ENCODE results near the gene LIPT1. TPM values are rescaled to one million over a fixed set of nuclear protein-coding genes. Genes with fewer than 3 reads are reported as not detected.
"Not testable (repeated sequence)": the region's sequence is repeated elsewhere in the genome, so short reads cannot be mapped to it uniquely, and the experiment has no call there.

The LIPT1 gene
- total RNA-seq (2014; rRNA removed; shearing (Covaris generic)): 6.1 and 7.7 TPM in 2 replicates

DNA sequence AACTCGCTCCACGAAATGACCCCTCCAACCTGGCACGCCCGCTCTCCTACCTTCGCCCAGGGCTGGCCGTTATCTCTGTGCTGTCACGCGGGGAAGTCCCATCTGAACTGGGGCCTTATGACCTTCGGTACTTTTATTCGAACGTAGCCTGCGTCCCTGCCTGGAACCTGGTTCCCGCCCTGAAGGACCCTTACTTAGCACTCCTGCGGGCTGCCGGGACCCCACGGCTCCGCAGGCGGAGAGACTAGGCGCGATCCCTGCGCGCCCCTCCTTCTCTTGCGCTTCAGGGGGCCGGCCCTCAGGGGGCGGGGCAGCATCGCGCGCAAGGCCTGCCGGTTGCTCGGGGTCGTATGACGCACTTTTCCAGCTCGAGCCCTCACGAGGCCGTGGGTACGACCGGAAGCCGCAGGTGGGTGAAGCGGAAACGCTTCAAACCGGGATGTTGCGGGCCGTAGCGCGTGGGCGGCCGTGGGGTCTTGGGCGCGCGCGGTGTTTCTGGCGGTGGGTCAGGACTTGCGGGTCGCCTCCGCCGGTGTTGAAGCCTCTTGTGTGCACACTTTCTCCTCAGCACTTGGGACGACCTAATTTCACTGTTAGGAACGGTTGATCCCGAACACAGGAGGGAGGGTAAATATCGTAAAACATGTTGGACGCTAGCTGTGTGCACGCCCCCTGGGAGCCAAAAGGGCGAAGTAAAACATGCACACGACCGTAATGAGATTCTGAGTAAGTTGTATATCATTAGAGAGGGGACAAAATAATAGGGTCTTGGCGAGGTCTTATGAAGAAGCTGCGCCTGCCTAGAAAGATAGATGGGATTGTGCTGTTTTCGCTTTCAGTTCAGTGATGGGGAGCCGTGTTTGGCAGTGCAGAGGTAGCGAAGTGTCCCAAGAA, at the start of gene LIPT1, which contains the start of gene TSGA10:
LIPT1 (plus strand) TSS at position 325 of the 894 bp plus-strand sequence. CDS start 6,991 bp downstream, outside the sequence.
TSGA10 (minus strand) TSS at position 300 of the 894 bp plus-strand sequence. CDS start 45,503 bp downstream, outside the sequence.
- in situ Hi-C loops (cut with HindIII; ENCODE audit: low sequenced_read_pairs): no loop called here
- peak; percentile 90 for DNase-seq (ENCODE audit: low spot score)

GRCh38 chr2:99106913-99107312, 47.9 kb upstream of the LIPT1 start:
- in situ Hi-C loops (cut with HindIII; ENCODE audit: low sequenced_read_pairs): no loop called here
- no peak for DNase-seq (ENCODE audit: low spot score)

- in situ Hi-C loops (cut with HindIII; ENCODE audit: low sequenced_read_pairs): no loop called here
- no peak for DNase-seq (ENCODE audit: low spot score)
Measured at GRCh38 chr2:99111236-99111635, 43.5 kb upstream of the LIPT1 start.

DNA sequence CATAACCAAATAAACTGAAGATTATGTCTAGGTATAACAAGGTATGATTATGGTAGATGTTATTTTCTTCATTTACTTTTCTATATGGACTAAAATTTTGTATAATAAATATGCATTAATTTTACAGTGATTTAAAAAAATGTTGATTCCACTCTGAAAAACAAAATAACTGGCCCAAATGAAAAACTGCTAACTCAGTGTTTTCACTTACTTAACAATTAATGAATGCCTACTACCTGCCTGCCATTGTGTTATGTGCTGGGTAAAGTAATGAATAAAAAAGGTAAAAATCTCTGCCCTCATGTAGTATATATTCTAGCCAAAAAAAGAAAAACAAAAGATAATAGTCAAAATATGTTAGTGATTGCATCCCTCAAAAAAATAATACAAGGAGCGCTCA, 42.8 kb upstream of the LIPT1 start:
- no peak for DNase-seq (ENCODE audit: low spot score)
- in situ Hi-C loops (cut with HindIII; ENCODE audit: low sequenced_read_pairs): no loop called here

- no peak for DNase-seq (ENCODE audit: low spot score)
- in situ Hi-C loops (cut with HindIII; ENCODE audit: low sequenced_read_pairs): no loop called here
Measured at GRCh38 chr2:99112617-99113016, 42.1 kb upstream of the LIPT1 start.

- no peak for DNase-seq (ENCODE audit: low spot score)
- in situ Hi-C loops (cut with HindIII; ENCODE audit: low sequenced_read_pairs): no loop called here
Measured at GRCh38 chr2:99127981-99128380, 26.8 kb upstream of the LIPT1 start.

DNA sequence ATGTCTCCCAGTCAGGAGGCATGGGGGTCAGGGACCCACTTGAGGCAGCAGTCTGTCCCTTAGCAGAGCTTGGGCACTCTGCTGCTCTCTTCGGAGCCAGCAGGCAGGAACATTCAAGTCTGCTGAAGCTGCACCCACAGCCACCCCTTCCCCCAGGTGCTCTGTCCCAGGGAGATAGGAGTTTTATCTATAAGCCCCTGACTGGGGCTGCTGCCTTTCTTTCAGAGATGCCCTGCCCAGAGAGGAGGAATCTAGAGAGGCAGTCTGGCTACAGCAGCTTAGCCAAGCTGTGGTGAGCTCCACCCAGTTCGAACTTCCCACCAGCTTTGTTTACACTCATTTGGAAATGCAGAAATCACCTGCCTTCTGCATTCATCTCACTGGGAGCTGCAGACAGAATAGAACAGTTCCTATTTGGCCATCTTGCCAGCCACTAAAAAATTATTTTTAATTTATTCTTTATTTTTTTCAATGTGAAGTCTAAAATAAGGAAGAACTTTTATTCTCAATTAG, 19.7 kb upstream of the LIPT1 start:
- in situ Hi-C loops (cut with HindIII; ENCODE audit: low sequenced_read_pairs); DNase-seq (ENCODE audit: low spot score): not testable (repeated sequence)

DNA sequence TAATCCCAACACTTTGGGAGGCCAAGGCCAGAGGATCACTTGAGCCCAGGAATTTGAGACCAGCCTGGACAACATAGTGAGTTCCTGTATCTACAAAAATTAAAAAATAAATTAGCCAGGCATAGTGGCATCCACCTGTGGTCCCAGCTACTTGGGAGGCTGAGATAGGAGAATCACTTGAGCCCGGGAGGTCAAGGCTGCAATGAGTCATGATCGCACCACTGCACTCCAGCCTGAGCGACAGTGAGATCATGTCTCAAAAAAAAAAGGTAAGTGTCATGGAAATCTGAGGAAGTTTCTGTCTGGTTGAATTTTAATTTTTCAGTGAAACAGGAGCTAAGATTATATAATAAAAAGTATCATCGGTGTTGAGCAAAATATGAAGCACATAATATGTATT, 15.8 kb upstream of the LIPT1 start:
- in situ Hi-C loops (cut with HindIII; ENCODE audit: low sequenced_read_pairs): no loop called here
- DNase-seq (ENCODE audit: low spot score): no peak

- in situ Hi-C loops (cut with HindIII; ENCODE audit: low sequenced_read_pairs): no loop called here
- peak; percentile 63 for DNase-seq (ENCODE audit: low spot score)
Measured at GRCh38 chr2:99140056-99140859, 14.5 kb upstream of the LIPT1 start.

DNA sequence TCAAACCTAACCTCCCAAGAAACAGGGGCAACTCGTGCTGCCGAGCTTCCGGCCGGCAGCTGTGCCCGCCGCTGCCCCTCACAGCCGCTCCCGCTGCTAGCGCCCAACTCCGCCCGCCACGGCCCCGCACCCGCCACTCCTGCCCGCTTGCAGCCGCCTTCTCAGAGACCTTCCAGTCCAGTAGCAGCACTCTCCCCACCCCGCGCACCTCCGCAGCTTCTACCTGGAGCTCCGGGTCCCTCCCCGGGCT, 14.0 kb upstream of the LIPT1 start:
- in situ Hi-C loops (cut with HindIII; ENCODE audit: low sequenced_read_pairs): no loop called here
- no peak for DNase-seq (ENCODE audit: low spot score)

GRCh38 chr2:99141110-99142108, 13.4 kb upstream of the LIPT1 start, which contains the start of gene C2orf15:
TSS of gene C2orf15 (plus strand) at chr2:99141707. CDS start at chr2:99150559, 8,852 bp downstream.
- in situ Hi-C loops (cut with HindIII; ENCODE audit: low sequenced_read_pairs): no loop called here
- peak; percentile 97 for DNase-seq (ENCODE audit: low spot score)

DNA sequence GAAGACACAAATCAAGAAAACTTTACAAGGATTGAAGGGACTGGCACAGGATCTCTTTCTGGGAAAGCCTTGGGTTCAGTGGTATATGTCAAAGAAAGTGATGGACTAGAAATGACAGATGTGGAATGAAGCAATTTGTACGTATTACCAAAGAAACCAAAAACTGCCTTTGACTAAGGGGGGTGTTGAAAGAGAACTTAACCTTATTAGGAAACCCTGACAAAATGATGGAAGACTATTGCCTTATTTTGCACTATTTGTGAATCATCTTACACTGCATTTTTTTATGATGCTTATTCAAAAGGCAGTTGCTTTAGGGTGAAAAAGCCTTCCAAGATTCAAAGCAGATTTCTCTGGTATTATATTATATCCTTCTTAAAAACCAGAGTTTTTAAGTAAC, 4.1 kb upstream of the LIPT1 start:
- no peak for DNase-seq (ENCODE audit: low spot score)
- in situ Hi-C loops (cut with HindIII; ENCODE audit: low sequenced_read_pairs): no loop called here

DNA sequence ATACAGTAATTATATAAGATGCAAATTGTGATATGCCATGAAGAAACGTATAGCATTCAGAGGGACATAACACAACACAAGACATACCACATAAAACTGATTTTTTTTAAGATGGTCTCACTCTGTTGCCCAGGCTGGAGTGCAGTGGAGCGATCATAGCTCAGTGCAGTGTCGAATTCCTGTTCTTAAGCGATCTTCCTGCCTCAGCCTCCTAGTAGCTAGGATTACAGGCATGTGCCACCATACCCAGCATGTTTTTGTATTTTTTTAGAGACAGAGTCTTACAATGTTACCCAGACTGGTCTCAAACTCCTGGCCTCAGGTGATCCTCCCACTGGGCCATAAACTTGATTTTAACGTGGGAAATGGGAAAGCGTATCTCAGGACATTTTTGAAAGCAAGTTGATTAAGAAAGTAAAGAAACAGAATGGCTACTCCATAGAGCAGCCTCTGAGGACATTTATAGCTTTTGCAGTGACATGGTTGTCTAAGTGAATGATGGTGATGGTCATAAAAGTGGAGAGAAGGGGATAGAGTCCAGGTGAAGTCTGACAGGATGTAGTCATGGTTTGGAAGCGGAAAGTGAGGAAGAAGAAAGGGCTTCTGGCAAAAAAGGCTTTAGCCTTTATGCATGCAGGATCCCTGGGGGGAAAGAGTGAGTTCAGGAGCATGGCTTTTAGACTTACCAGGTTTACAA, 2.4 kb upstream of the LIPT1 start:
- DNase-seq (ENCODE audit: low spot score): no peak
- in situ Hi-C loops (cut with HindIII; ENCODE audit: low sequenced_read_pairs): no loop called here

GRCh38 chr2:99153921-99154604, 704 bp upstream of the LIPT1 start:
- in situ Hi-C loops (cut with HindIII; ENCODE audit: low sequenced_read_pairs): no loop called here
- peak; percentile 73 for DNase-seq (ENCODE audit: low spot score)

- no peak for DNase-seq (ENCODE audit: low spot score)
- in situ Hi-C loops (cut with HindIII; ENCODE audit: low sequenced_read_pairs): no loop called here
Measured at GRCh38 chr2:99156891-99157290, 2.1 kb downstream of the LIPT1 start.

DNA sequence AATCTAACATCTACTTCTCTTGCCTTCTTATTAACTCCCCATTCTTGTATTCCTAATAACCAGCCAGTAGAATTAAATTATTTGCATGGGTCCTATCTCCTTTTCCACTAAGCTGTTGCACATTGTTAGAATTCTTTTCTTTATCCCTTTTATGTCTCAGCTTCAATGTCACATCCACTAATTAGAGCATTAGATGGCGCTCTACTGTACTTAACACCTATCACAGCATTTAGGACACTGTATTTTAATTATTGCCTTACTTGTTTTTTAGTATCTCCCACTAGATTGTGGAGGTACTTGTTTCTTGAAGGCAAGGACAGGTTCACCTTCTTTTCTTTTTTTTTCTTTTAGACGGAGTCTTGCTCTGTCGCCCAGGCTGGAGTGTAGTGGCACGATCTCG, 3.8 kb downstream of the LIPT1 start:
- no peak for DNase-seq (ENCODE audit: low spot score)

DNA sequence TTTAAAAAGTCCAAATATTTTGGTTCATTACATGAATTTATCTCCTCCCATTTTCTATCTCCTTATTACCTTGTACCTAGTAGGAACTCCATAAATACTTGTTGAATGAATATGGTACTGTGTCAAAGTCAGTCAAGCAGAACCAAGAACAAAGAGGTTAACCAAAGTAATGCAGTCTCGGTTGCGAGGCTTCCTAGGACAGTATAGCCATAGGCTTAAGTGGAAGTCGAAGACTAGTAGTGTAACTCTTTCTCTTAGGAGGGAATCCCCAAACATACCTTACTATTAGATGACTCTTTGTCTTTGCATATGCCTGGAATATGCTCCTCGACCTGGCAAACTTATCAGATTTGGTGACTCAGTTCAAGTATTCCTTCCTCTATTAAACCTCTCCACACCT, 4.8 kb downstream of the LIPT1 start:
- in situ Hi-C loops (cut with HindIII; ENCODE audit: low sequenced_read_pairs): no loop called here
- no peak for DNase-seq (ENCODE audit: low spot score)

More for the DNA sequence above, 3.8 kb downstream of the LIPT1 start:
- in situ Hi-C loops (cut with HindIII; ENCODE audit: low sequenced_read_pairs): no loop called here

DNA sequence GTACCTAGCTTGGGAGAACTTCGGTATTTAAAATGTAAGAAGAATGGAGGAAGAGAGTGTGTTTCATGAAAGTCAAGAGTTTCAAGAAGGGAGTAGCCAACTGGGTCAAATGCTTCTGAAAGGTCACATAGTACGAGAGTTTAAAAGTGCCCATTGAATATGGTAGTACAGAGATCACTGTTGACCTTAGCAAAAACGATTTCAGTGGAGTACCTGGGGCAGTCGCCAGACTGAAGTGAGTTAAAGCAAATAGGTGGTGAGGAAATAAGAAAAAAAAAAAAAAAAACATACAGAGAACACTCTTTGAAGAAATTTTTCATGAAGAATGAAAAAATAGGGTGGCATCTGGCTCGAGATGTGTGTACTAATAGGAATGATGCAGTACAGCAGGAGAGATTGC, 11.5 kb downstream of the LIPT1 start:
- in situ Hi-C loops (cut with HindIII; ENCODE audit: low sequenced_read_pairs): no loop called here
- no peak for DNase-seq (ENCODE audit: low spot score)
